ENCODE data around the gene MYO1D.
"Not testable (repeated sequence)": the region's sequence is repeated elsewhere in the genome, so short reads cannot be mapped to it uniquely, and the experiment has no call there.

The MYO1D gene

GRCh38 chr17:32684087-32684958 lies 192.6 kb downstream of the MYO1D start:
- Histone ChIP-seq H3K4me1 (ENCODE audit: insufficient read depth, low read length) (peaks cover 5% of the 10 kb centered on the region; the same call in 1 of the 2 replicates), H3K9ac (ENCODE audit: low read depth, low read length) (peak overlapping the region; percentile 54; the same call in 1 of the 2 replicates), H3K36me3 (ENCODE audit: insufficient read depth, low read length) (0 out of 2 replicates have a peak, but pooled peaks cover 3% of the 10 kb centered on the region), H3K9me3 (ENCODE audit: control insufficient read depth, insufficient read depth, low read length) (no peaks in the 10 kb centered on the region)

GRCh38 chr17:32673964-32674363 lies 203.0 kb downstream of the MYO1D start:
- Histone ChIP-seq H3K9ac (ENCODE audit: low read depth, low read length) (no peak overlapping the region), H3K4me1 (ENCODE audit: insufficient read depth, low read length) (no peaks in the 10 kb centered on the region), H3K36me3 (ENCODE audit: insufficient read depth, low read length) (no peaks in the 10 kb centered on the region), H3K9me3 (ENCODE audit: control insufficient read depth, insufficient read depth, low read length) (peaks cover 6% of the 10 kb centered on the region)

- Histone ChIP-seq H3K9ac (ENCODE audit: low read depth, low read length) (no peak overlapping the region), H3K9me3 (ENCODE audit: control insufficient read depth, insufficient read depth, low read length) (peaks cover 7% of the 10 kb centered on the region), H3K36me3 (ENCODE audit: insufficient read depth, low read length) (no peaks in the 10 kb centered on the region), H3K4me1 (ENCODE audit: insufficient read depth, low read length) (no peaks in the 10 kb centered on the region)
Observed at GRCh38 chr17:32672711-32673110, 204.2 kb downstream of the MYO1D start.

GRCh38 chr17:32671896-32672295 lies 205.0 kb downstream of the MYO1D start:
- Histone ChIP-seq H3K9me3 (ENCODE audit: control insufficient read depth, insufficient read depth, low read length) (peaks cover 7% of the 10 kb centered on the region), H3K36me3 (ENCODE audit: insufficient read depth, low read length) (no peaks in the 10 kb centered on the region), H3K9ac (ENCODE audit: low read depth, low read length) (no peak overlapping the region), H3K4me1 (ENCODE audit: insufficient read depth, low read length) (no peaks in the 10 kb centered on the region)

GRCh38 chr17:32664936-32665583 lies 211.9 kb downstream of the MYO1D start:
- Histone ChIP-seq H3K4me1 (ENCODE audit: insufficient read depth, low read length) (no peaks in the 10 kb centered on the region), H3K9ac (ENCODE audit: low read depth, low read length) (no peak overlapping the region), H3K36me3 (ENCODE audit: insufficient read depth, low read length) (no peaks in the 10 kb centered on the region), H3K9me3 (ENCODE audit: control insufficient read depth, insufficient read depth, low read length) (peaks cover 3% of the 10 kb centered on the region; the same call in 1 of the 2 replicates)

GRCh38 chr17:32660496-32660985 lies 216.4 kb downstream of the MYO1D start:
- H3K9ac ChIP-seq (ENCODE audit: low read depth, low read length), result no peak overlapping the region
- no peaks in the 10 kb centered on the region for H3K36me3 ChIP-seq (ENCODE audit: insufficient read depth, low read length)
- H3K9me3 ChIP-seq (ENCODE audit: control insufficient read depth, insufficient read depth, low read length), result no peaks in the 10 kb centered on the region
- no peaks in the 10 kb centered on the region for H3K4me1 ChIP-seq (ENCODE audit: insufficient read depth, low read length)

GRCh38 chr17:32659419-32659842 lies 217.5 kb downstream of the MYO1D start:
- Histone ChIP-seq H3K9ac (ENCODE audit: low read depth, low read length) (no peak overlapping the region), H3K36me3 (ENCODE audit: insufficient read depth, low read length) (no peaks in the 10 kb centered on the region), H3K4me1 (ENCODE audit: insufficient read depth, low read length) (no peaks in the 10 kb centered on the region), H3K9me3 (ENCODE audit: control insufficient read depth, insufficient read depth, low read length) (no peaks in the 10 kb centered on the region)

GRCh38 chr17:32658470-32659418 lies 218.2 kb downstream of the MYO1D start:
- no peak overlapping the region for H3K9ac ChIP-seq (ENCODE audit: low read depth, low read length)
- peaks cover under 1% of the 10 kb centered on the region; the same call in 1 of the 2 replicates for H3K36me3 ChIP-seq (ENCODE audit: insufficient read depth, low read length)
- no peaks in the 10 kb centered on the region for H3K9me3 ChIP-seq (ENCODE audit: control insufficient read depth, insufficient read depth, low read length)
- H3K4me1 ChIP-seq (ENCODE audit: insufficient read depth, low read length), result no peaks in the 10 kb centered on the region

- H3K9me3 ChIP-seq (ENCODE audit: control insufficient read depth, insufficient read depth, low read length), result no peaks in the 10 kb centered on the region
- peaks cover 4% of the 10 kb centered on the region; the same call in 1 of the 2 replicates for H3K36me3 ChIP-seq (ENCODE audit: insufficient read depth, low read length)
- no peak overlapping the region for H3K9ac ChIP-seq (ENCODE audit: low read depth, low read length)
- no peaks in the 10 kb centered on the region for H3K4me1 ChIP-seq (ENCODE audit: insufficient read depth, low read length)
Observed at GRCh38 chr17:32656886-32657285, 220.0 kb downstream of the MYO1D start.

- H3K36me3 ChIP-seq (ENCODE audit: insufficient read depth, low read length), result peaks cover 4% of the 10 kb centered on the region; the same call in 1 of the 2 replicates
- H3K4me1 ChIP-seq (ENCODE audit: insufficient read depth, low read length), result no peaks in the 10 kb centered on the region
Observed at GRCh38 chr17:32654324-32654723, 222.6 kb downstream of the MYO1D start.

GRCh38 chr17:32651084-32651483 lies 225.8 kb downstream of the MYO1D start:
- Histone ChIP-seq H3K9me3 (ENCODE audit: control insufficient read depth, insufficient read depth, low read length) (no peaks in the 10 kb centered on the region; the same call in 1 of the 2 replicates), H3K9ac (ENCODE audit: low read depth, low read length) (no peak overlapping the region), H3K36me3 (ENCODE audit: insufficient read depth, low read length) (peaks cover 4% of the 10 kb centered on the region; the same call in 1 of the 2 replicates), H3K4me1 (ENCODE audit: insufficient read depth, low read length) (no peaks in the 10 kb centered on the region)

More at GRCh38 chr17:32654324-32654723, 222.6 kb downstream of the MYO1D start:
- no peaks in the 10 kb centered on the region; the same call in 1 of the 2 replicates for H3K9me3 ChIP-seq (ENCODE audit: control insufficient read depth, insufficient read depth, low read length)
- H3K9ac ChIP-seq (ENCODE audit: low read depth, low read length), result no peak overlapping the region

GRCh38 chr17:32648450-32648849 lies 228.5 kb downstream of the MYO1D start:
- Histone ChIP-seq H3K9ac (ENCODE audit: low read depth, low read length) (no peak overlapping the region), H3K4me1 (ENCODE audit: insufficient read depth, low read length) (no peaks in the 10 kb centered on the region), H3K36me3 (ENCODE audit: insufficient read depth, low read length) (peaks cover under 1% of the 10 kb centered on the region; the same call in 1 of the 2 replicates), H3K9me3 (ENCODE audit: control insufficient read depth, insufficient read depth, low read length) (no peaks in the 10 kb centered on the region; the same call in 1 of the 2 replicates)

- no peaks in the 10 kb centered on the region for H3K36me3 ChIP-seq (ENCODE audit: insufficient read depth, low read length)
- H3K9ac ChIP-seq (ENCODE audit: low read depth, low read length), result no peak overlapping the region
- no peaks in the 10 kb centered on the region; the same call in 1 of the 2 replicates for H3K9me3 ChIP-seq (ENCODE audit: control insufficient read depth, insufficient read depth, low read length)
- no peaks in the 10 kb centered on the region for H3K4me1 ChIP-seq (ENCODE audit: insufficient read depth, low read length)
Observed at GRCh38 chr17:32646941-32647340, 230.0 kb downstream of the MYO1D start.

GRCh38 chr17:32641514-32641913 lies 235.4 kb downstream of the MYO1D start:
- not testable (repeated sequence) for H3K4me1 ChIP-seq (ENCODE audit: insufficient read depth, low read length); H3K9ac ChIP-seq (ENCODE audit: low read depth, low read length); H3K9me3 ChIP-seq (ENCODE audit: control insufficient read depth, insufficient read depth, low read length); H3K36me3 ChIP-seq (ENCODE audit: insufficient read depth, low read length)
